Keratinocyte (primary cell): ENCODE measurements around the gene ADARB2.

Experiments used
- EZH2 ChIP-seq: IDR thresholded peaks from one replicate; pipeline ENCODE4 v1.6.1; 2012; ENCODE audit warnings: inconsistent platforms, mild to moderate bottlenecking, low read length, moderate library complexity
- TF ChIP-seq, protein P1 (sequence below), 3 experiments: IDR thresholded peaks in 1 of 3; conservative IDR thresholded peaks in 1 of 3; optimal IDR thresholded peaks in 1 of 3; 2 replicates in 2 of 3; 3 replicates in 1 of 3; pipeline versions ENCODE3 to v1.5.1; 2011; ENCODE audit warnings: low read length in 3 of 3, mild to moderate bottlenecking in 3 of 3, moderate library complexity in 2 of 3, control low read depth in 1 of 3, inconsistent platforms in 1 of 3; ENCODE audit not compliant: insufficient read depth in 2 of 3; ENCODE audit errors: extremely low read depth in 1 of 3

DNA sequence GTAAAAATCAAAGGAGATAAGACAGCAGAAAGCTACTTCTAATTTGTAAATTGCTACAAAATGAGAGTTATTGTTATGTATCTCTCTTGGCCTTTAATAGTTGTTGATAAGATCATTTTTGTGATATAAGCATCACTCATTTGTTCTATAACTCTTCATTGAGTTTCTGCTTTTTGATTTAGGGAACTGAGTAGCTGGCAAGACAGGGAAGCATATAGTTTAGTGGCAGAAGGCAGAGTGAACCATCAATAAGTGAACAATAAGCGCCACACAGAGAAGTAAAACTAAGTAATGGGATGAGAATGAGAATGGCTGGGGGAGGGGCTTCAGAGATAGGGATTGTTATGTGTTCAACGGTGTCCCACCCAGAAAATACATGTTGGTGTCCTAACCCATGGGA lies 245.4 kb downstream of the ADARB2 start:
- TF ChIP-seq, protein P1, sequence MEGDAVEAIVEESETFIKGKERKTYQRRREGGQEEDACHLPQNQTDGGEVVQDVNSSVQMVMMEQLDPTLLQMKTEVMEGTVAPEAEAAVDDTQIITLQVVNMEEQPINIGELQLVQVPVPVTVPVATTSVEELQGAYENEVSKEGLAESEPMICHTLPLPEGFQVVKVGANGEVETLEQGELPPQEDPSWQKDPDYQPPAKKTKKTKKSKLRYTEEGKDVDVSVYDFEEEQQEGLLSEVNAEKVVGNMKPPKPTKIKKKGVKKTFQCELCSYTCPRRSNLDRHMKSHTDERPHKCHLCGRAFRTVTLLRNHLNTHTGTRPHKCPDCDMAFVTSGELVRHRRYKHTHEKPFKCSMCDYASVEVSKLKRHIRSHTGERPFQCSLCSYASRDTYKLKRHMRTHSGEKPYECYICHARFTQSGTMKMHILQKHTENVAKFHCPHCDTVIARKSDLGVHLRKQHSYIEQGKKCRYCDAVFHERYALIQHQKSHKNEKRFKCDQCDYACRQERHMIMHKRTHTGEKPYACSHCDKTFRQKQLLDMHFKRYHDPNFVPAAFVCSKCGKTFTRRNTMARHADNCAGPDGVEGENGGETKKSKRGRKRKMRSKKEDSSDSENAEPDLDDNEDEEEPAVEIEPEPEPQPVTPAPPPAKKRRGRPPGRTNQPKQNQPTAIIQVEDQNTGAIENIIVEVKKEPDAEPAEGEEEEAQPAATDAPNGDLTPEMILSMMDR (optimal IDR thresholded peaks at IDR 0.05 in 1 of 3, IDR thresholded peaks at IDR 0.05 in 1 of 3, conservative IDR thresholded peaks at IDR 0.05 in 1 of 3; ENCODE audit: extremely low read depth in 1 of 3, insufficient read depth in 2 of 3, low read length in 3 of 3), result no peak
- TF ChIP-seq EZH2, result no peak
